Measurements from ENCODE around the gene CNGB1.
A peak's percentile ranks its signal among the peaks of the same experiment; 100 is the strongest.
"Not testable (repeated sequence)": the region's sequence is repeated elsewhere in the genome, so short reads cannot be mapped to it uniquely, and the experiment has no call there.

The CNGB1 gene

DNA sequence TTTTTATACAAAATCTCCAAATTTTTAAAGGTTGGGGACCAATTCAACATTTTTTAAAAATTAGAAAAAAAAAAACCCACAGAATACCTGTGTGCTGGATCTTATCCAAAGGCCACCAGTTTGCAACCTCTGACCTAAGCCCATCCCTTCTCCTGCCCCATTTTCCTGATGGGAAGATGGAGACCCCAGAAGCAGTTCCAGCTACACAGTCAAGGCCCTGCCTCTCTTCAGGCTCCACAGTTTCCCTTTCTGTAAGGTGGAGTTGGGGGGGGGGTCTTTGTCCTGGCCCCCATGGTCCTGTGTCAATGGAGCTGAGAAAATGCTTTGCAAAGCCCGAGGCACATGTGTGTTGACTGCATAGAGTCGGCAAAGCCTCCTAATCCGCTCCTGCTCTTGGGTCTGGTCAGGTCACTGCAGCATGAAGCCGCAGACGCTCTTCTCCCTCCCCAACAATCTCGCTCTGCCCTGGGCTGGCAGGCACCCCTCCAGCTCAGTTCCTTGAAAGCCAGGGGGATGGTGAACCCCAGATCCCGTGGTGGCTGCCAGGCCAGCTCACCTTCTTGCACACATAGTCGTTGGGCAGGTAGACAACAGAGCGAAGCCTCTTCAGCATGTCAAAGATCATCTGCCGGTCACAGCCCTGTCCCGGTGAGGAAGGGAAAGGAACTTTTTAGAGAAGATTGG lies 70.0 kb downstream of the CNGB1 start:
- no peak for DNase-seq

DNA sequence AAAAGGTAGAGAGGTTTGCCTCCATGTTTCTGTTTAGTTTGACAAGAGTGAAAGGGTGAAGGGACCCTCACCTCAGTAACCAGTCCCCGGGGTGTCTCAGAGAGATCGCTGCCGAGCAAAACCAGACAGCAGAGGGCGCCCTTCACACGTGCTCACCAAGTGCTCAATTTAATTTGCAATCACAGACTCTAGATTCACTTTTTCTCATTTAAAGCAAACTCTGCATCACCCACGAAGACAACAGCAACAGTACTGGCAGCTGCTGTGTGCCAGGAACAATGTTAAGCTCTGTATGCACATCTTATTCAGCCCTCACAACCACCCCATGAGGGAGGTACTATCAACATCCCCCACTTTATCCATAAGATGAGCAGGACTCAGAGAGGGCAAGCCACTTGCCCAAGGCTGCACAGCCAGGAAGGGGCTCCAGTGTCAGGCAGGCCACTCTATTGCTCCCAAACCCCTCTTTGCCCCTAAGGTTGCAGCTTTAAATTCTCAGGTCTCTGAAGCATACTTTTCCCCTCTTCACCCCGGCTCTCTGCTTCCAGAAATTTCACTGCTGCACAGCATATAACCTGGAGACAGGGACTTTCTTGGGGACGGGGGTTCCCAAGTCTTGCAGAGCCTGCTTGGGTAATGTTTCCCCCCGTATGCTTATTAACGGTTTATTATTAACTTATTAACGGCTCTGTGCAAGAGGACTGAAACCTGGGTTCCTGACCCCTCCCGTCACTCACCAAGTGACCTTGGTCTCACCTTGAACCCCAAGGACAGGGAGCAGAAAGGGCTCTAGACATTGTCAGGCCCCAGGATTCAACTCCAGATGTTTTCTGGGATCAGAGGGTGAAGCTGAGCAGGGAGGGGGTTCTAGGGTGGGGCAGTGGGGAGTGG lies 70.9 kb downstream of the CNGB1 start:
- DNase-seq, result peak; percentile 83

DNA sequence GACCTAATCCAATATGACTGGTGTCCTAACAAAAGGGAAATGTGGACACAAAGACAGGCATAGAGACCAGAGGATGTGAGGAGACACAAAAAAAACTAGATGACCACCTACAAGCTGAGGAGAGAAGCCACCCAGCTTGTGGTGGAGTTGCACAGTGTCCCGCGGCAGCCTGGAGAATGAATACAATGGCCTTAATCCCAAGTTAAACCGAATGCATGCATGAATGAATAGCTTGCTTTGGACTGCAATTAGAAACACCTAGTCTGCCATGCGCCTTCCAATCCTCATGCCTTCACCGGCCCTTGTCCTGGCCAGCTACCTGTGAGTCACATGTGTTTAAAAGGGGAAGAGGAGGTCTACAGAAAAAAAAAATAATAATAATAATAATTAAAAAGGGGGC lies 72.0 kb downstream of the CNGB1 start:
- no peak for DNase-seq

DNA sequence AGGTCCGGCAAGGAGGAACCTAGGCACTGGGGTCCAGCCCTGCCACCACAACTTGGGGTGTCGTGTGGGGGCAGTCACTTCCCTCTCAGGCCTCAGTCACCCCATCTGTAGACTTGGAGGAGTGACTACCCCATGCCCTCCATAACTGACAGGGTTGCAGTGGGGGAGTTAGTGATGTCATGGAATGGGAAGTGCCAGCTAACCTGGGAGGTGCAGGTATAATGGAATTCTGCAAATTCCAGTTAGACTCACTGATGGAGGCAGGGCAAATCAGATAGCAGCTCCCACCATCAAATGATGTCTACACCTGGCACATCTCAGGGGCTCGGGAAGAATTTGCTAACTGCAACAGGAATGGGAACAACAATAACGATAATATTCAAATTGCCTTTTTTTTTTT lies 72.9 kb downstream of the CNGB1 start:
- DNase-seq, result no peak

DNA sequence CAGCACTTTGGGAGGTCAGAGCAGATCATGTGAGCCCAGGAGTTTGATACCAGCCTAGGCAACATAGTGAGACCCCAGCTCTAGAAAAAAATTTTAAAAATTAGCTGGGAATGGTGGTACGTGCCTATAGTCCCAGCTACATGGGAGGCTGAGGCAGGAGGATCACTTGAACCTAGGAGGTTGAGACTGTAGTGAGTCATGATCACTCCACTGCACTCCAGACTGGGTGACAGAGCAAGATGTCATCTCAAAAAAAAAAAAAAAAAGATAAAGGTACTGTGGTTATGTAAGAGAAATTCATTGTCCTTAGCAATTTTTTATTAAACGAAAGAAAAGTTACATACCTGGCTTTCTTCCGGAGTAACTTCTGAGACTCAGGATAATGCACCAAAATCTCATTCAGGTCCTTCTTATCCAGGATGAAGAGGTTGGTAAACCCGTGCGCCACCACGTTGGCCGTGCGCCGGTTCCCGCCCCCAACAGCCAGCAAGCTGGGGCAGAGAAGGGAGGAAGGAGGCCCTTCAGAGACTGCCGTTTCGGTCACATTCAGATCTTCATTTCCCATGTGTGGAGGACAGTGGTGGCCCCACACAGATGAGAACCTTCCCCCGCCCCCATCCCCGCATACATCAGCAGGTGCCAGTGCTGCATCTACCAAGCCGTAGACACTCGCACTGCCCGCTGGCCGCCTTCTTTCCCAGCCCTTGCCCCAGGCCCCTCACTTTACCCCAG lies 73.7 kb downstream of the CNGB1 start:
- no peak for DNase-seq

DNA sequence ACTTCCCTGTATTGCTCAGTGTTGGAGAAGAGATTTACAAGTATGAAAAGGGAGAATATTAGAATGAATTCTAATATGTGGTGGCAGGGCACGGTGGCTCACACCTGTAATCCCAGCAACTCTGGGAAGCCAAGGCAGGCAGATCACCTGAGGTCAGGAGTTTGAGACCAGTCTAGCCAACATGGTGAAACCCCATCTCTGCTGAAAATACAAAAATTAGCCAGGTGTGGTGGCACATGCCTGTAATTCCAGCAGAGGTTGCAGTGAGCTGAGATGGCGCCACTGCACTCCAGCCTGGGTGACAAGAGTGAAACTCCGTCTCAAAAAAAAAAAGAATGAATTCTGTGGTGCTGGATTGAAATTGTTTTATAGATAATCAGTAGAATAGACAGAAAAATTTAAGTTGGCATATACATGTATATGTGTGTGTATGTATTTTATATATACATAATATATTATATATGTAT lies 75.8 kb downstream of the CNGB1 start:
- DNase-seq, result not testable (repeated sequence)

DNA sequence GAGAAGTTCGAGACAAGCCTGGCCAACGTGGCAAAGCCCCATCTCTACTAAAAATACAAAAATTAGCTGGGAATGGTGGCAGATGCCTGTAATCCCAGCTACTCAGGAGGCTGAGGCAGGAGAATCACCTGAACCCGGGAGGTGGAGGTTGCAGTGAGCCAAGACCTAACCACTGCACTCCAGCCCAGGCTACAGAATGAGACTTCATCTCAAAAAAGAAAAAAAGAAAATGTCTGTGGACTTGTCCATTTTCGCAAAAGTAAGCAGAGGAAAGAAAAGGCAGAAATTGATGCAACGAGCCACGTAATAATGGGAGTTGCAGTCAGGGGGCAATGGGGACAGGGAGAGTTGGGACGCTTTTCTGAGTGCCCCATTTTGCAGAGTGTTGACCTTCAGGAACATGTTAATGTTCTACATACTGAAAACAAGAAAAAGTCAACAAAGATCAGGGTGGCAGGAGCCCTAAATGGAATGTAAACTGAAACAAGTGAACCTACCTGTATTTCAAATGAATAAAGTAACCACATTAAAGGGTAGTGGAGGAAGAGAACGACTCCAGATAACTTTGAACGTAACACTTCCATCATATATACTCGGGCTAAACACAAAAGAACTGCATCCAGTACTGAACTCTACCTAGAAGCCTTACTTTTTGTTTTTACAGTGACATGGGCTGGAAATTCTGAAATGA lies 76.4 kb downstream of the CNGB1 start:
- DNase-seq, result no peak

DNA sequence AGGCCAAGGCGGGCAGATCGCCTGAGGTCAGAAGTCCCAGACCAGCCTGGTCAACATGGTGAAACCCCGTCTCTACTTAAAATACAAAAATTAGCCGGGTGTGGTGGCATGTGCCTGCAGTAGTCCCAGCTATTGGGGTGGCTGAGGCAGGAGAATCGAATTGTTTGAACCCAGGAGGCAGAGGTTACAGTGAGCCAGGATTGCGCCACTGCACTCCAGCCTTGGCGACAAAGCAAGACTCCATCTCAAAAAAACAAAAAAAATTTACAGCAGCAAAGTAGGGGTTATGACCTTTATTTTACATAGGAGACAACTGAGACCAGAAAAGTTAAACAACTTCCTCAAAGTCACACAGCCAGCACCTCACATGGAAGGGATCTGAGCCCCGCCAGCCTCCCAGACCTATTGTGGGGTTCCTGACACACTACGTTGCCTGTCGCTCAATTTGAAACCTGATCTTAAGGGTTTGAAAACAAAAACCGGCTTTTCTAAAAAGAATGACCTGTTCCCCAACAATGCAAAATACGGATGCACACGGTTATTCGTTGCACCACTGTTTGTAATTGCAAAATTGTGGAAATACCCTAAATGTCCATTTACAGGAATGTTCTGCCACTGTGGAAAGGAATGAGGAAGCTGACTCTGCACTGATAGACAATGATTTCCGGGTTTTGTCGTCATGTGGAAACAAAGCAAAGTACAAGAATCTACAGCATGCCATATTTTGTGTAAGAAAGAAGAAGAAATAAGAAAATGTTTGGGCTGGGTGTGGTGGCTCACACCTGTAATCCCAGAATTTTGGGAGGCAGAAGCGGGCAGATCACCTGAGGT lies 77.2 kb downstream of the CNGB1 start:
- peak; percentile 44 for DNase-seq

DNA sequence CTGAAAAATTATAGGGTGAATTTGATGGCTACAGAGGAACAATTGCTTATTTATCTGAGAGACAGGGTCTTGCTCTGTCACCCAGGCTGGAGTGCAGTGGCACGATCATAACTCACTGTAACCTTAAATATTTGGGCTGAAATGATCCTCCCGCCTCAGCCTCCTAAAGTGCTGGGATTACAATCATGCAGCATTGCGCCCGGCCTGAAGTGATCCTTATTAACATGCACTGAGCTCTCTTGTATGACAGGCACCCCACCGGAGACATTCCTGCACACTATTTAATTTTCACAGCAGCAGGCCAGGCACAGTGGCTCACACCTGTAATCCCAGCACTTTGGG lies 77.7 kb downstream of the CNGB1 start:
- no peak for DNase-seq

DNA sequence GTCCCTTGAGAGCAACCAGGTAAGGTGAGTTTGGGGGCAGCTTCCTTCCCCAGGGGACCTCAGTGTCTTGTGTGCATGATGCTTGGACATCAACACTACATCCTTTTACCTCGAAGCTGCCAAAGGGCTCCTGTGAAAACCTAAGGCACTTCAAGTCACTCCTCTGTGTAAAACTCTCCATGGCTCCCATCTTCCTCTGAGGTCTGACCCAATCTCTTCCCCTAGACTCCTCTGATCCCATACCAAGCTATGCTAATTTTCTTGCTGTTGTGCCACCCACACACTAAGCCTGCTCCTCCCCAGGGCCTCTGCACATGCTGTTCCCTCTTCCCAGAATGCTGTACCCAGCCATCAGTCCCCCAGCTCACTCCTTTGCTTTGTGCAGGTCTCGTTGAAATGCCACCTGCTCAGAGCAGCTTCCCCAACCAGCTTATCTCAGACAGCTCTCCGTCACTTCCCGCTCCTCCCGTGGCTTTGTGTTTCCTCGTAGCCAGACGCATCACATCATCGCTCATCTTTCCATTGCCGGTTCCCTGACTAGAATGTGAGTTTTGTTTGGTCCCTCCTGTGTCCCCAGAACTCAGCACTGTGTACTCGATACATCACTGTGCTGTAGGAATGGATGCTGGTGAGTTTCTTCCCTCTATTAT lies 78.4 kb downstream of the CNGB1 start:
- DNase-seq, result peak; percentile 27

DNA sequence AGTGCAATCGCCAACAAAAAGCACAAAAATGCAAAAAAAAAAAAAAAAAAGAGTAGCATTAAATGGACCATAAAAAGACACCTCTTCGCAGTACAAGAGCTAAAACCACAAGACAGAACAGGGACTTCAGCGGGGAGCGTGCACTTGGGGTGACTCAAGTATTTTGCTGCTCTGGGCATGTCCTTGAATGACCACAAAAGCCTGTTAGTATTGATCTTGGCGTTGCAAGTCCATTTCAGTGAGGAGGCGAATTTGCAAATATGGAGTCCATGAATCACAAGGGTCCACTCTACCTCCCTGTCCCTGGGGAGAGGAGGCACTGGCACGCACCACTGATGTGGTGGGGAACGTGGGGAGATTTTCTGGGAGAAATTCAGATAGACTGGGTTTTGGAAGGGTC lies 78.9 kb downstream of the CNGB1 start:
- no peak for DNase-seq

DNA sequence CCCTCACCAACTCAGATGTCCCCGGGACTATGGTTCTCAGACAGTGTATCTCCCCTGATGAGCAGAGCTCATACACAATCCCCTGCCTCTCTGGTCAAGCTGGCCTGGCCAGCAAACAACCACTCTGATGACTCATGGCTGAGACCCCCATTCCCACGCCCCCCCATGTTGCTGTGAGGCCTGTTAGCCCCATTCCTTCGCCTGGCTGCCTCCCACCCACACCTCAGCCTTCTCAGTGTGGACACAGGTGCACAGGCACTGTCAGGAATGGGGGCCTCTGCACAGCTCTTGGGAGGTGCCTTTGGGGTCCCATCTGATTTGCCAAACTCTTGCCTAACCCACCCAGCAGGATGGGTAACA lies 80.2 kb downstream of the CNGB1 start:
- DNase-seq, result no peak

DNA sequence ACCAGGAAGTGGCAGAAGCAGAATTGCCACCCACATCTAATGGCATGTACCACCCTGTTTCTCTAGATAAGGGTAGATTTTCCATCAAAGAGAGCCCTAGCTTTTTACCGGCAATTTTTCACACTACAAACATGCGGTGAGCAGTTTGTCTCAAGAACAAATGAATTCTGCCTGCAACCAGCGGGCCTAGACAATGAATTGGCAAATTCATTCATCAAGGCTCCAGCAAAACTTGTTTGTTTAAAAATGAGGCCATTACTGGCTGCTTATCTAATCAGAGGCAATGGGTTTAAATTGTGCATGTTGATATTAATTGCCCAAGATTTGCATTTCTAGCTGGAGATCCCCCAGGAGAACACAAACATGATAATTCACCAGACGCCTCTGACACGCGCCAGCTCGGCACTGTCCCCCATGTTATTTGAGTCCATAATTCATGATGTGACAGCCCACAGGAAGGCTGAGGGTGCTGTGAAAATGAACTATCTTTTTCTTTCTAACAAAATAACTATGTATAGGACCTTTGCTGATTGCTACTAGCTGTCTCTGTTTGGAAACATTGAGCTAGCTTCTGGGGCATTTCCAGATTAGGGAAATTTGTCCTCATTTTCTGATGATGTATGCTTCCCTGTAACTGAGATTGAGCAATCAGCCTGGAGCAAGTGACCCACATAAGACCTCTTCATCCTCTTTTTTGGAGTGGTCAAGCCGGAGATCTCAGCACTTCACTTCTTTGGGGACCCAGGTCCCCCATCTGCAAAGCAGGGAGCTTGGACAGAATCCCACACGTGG lies 80.8 kb downstream of the CNGB1 start:
- peak; percentile 22 for DNase-seq

DNA sequence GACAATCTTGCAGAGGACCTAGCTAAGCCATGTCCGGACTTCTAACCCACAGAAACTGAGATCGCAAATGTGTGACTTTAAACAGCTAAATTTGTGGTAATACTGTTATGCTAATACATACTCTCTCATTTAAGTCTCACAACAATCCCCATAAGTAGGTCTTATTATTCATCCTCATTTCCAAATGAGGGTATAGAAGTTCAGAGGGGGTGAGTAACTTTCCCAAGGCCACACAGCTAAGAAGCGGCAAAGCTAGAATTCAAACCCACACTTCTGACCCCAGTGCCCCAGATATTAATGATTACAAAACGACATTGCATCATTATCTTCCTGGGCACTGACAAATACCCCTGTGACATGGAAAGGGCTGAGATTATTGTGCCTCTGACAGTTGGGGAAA lies 81.4 kb downstream of the CNGB1 start:
- no peak for DNase-seq

DNA sequence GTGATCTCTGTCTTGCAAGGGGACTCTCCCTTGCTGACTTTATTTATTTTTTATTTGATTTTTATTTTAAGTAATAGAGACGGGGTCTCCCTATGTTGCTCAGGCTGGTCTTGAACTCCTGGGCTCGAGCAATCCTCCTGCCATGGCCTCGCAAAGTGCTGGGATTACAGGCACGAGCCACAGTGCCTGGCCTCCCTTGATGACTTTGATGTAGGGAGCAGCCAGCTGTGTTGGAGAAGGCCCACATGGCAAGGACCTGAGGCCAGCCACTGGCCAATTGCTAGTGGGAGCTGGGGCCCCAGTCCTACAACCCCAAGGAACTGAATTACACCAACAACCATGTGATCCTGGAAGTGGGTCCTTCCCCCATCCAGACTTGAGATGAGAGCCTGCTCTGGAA lies 81.8 kb downstream of the CNGB1 start:
- DNase-seq, result no peak

DNA sequence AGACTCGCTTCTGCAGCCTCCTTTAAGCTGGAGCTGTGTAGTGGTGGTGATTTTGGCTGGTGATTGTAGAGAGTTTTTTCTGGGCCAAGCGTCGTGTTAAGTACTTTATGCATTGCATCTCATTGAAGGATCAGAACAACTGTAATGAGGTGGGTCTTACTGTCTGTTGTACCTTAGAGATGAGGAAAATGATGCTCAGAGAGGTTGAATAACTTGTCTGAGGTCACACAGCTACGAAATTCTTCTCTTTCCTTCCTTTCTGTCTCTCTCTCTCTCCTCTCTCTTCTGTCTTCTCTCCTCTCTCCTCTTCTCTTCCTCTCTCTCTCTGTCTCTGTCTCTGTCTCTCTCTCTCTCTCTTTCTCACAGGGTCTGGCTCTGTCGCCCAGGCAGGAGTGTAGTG lies 82.8 kb downstream of the CNGB1 start:
- DNase-seq, result no peak

DNA sequence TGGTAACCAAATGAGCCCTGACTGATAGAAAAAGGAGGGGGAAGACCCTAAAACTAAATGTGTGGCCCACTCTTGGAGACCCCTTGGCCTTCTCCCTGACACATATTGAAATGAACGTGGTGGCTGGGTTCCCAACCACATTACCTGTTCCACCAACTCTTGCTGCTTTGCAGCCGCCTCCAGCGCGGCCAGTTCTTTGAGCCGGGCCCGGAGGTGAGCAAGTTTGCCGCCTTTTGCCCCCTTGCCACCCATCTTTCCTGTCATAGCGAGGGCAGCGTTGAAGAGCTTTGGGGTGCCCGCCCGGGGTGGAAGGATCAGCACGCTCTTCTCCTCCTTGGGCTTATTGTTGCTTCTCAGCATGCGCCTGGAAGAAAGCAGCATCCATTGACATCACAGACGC lies 83.2 kb downstream of the CNGB1 start:
- DNase-seq, result no peak

DNA sequence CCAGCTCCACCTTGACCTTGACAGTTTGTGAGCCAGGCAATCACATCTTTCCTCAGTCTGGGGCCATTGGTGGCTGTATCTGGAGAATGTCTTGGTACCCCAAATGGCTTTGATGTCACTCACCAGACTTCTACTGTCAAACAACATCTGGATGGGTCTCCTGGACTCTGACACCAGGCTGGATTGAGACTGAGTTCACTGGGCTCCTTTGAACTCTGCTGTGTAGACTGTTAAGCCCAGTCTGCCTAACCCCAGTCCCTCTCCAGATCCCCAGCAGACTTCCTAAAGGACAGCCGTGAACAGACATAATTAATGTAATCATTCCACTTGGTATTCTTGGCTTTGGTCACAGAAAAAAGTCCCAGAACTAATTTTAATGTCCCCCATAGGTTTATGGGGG lies 84.5 kb downstream of the CNGB1 start:
- DNase-seq, result no peak

DNA sequence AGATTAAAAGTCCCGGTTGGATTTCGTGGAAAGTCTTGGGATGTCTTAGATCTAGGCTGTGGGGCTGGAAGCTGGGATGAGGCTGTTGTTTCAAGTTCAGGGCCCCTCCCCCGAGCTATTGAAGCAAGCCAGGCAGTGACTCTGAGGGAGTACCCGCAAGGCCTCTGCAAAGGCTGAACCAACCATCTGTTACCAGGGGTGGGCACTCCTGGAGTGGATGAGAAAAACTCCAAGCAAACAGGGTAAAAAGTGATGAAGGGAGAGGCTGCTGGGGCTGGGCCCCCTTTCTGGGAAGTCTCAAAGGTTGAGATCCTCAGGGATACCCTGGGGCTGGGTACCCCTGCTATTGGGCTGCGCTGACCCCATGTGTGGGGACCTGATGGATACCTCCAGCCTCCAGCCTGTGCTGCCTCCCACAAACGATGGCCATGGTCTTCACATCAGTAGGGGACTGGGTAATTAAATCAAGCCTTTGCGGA lies 86.2 kb downstream of the CNGB1 start:
- no peak for DNase-seq

DNA sequence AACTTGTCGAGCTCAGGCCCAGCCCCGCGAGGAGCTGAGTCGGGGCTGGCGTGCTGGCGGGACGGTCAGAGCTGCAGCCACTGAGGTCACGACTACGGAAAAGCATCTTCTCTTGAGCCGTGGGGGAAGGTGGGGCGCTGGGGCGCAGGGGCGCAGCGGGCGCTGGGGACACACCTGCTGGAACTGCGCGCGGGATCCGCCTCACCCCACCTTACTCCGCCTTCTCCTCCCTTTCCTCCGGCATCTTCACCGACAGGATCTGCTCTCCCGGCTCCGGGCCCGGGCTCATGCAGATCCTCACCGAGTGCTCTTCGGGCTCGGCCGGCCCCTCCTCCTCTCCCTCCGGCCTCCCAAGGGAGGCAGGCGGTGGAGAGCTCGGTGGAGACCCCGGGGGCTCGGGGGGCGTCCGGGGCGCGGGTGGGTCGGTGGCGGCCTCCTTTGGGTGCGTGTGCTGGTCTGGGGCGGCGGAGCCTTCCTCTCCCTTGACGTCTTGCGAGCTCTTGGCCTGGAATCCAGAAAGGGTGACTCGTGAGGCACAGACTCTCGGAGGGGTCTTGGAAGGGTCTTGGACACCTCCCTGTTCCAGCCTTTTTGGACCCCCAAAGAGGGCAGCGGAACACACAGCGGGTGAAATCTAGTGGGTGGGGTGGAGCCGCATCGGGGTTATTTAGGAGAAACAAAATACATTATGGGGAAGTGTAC lies 86.8 kb downstream of the CNGB1 start:
- DNase-seq, result no peak

Data from hematopoietic multipotent progenitor cell treated with erythropoietin and hydrocortisone succinate and interleukin-3 and kit ligand, for 6 days (in vitro differentiated cells).